Trophoblast cell (in vitro differentiated cells and primary cell): ENCODE data around the gene C6orf141.

Experiments
- DNase-seq, 2 donors: peaks; one replicate each; pipeline ENCODE4 v3.0.0-alpha.2; 2016
- H2AFZ ChIP-seq: 2 replicates; pipeline ENCODE4 v1.6.1; 2013; ENCODE audit warnings: low read length, moderate library complexity, mild to moderate bottlenecking; ENCODE audit not compliant: insufficient read depth, poor library complexity
- H2AK5ac ChIP-seq: 2 replicates; pipeline ENCODE4 v1.6.1; 2013; ENCODE audit warnings: mild to moderate bottlenecking, low read length
- H2BK120ac ChIP-seq: 2 replicates; pipeline ENCODE4 v1.6.1; 2013; ENCODE audit warnings: low read length, mild to moderate bottlenecking, moderate library complexity; ENCODE audit not compliant: insufficient read depth, poor library complexity
- H2BK12ac ChIP-seq: 2 replicates; pipeline ENCODE4 v1.6.1; 2013; ENCODE audit warnings: mild to moderate bottlenecking, low read length, moderate library complexity
- H2BK5ac ChIP-seq: 2 replicates; pipeline ENCODE4 v1.6.1; 2013; ENCODE audit warnings: low read length, low read depth, moderate library complexity, mild to moderate bottlenecking; ENCODE audit not compliant: poor library complexity
- H3K14ac ChIP-seq: 2 replicates; pipeline ENCODE4 v1.6.1; 2013; ENCODE audit warnings: mild to moderate bottlenecking, low read length
- H3K18ac ChIP-seq: 2 replicates; pipeline ENCODE4 v1.6.1; 2013; ENCODE audit warnings: mild to moderate bottlenecking, low read length
- H3K23ac ChIP-seq: 2 replicates; pipeline ENCODE4 v1.6.1; 2013; ENCODE audit warnings: low read length
- H3K27ac ChIP-seq: 2 replicates; pipeline ENCODE4 v1.5.1; 2013; ENCODE audit warnings: low read depth, mild to moderate bottlenecking, inconsistent platforms, low read length, moderate library complexity
- H3K27me3 ChIP-seq: 2 replicates; pipeline ENCODE4 v1.6.1; 2013; ENCODE audit warnings: inconsistent platforms, mild to moderate bottlenecking, low read length, moderate library complexity; ENCODE audit not compliant: insufficient read depth
- H3K36me3 ChIP-seq, 2 experiments: 1 replicate in 1 of 2; 2 replicates in 1 of 2; pipeline ENCODE4 v1.6.1; 2013; ENCODE audit warnings: low read length in 2 of 2, mild to moderate bottlenecking in 2 of 2, moderate library complexity in 1 of 2; ENCODE audit not compliant: insufficient read depth in 2 of 2, control insufficient read depth in 1 of 2
- H3K4ac ChIP-seq: 2 replicates; pipeline ENCODE4 v1.6.1; 2013; ENCODE audit warnings: low read depth, mild to moderate bottlenecking, low read length, moderate library complexity
- H3K4me1 ChIP-seq, 2 experiments: 1 replicate in 1 of 2; 2 replicates in 1 of 2; pipeline ENCODE4 v1.6.1; 2013; ENCODE audit warnings: low read length in 2 of 2, mild to moderate bottlenecking in 2 of 2, moderate library complexity in 1 of 2; ENCODE audit not compliant: insufficient read depth in 2 of 2, control insufficient read depth in 1 of 2
- H3K4me2 ChIP-seq: 2 replicates; pipeline ENCODE4 v1.6.1; 2013; ENCODE audit warnings: inconsistent platforms, mild to moderate bottlenecking, low read length, moderate library complexity
- H3K4me3 ChIP-seq: 2 replicates; pipeline ENCODE4 v1.5.1; 2013; ENCODE audit warnings: mild to moderate bottlenecking, low read depth, low read length, inconsistent platforms
- H3K79me1 ChIP-seq: one replicate; pipeline ENCODE4 v1.6.1; 2013; ENCODE audit warnings: low read length
- H3K79me2 ChIP-seq: 2 replicates; pipeline ENCODE4 v1.6.1; 2013; ENCODE audit warnings: low read length, mild to moderate bottlenecking; ENCODE audit not compliant: control insufficient read depth, insufficient read depth, poor library complexity
- H3K9ac ChIP-seq: 2 replicates; pipeline ENCODE4 v1.6.1; 2013; ENCODE audit warnings: mild to moderate bottlenecking, low read length
- H3K9me3 ChIP-seq: 2 replicates; pipeline ENCODE4 v1.6.1; 2013; ENCODE audit warnings: low read depth, mild to moderate bottlenecking, control low read depth, inconsistent platforms, low read length; ENCODE audit not compliant: insufficient read depth
- H4K12ac ChIP-seq: 2 replicates; pipeline ENCODE4 v1.6.1; 2013; ENCODE audit warnings: low read depth, mild to moderate bottlenecking, low read length, moderate library complexity
- H4K8ac ChIP-seq: 2 replicates; pipeline ENCODE4 v1.6.1; 2013; ENCODE audit warnings: low read depth, mild to moderate bottlenecking, low read length, moderate library complexity
- H4K91ac ChIP-seq: one replicate; pipeline ENCODE4 v1.6.1; 2013; ENCODE audit warnings: low read depth, mild to moderate bottlenecking, low read length, moderate library complexity
- WGBS: extraction: QIAGEN DNeasy Blood & Tissue Kit; methylation state at CpG from one replicate; pipeline ENCODE4 v1.1.7; 2013; ENCODE audit warnings: missing lambda C conversion rate; ENCODE audit not compliant: insufficient read length, insufficient coverage; ENCODE audit errors: extremely low coverage; 5-methylcytosine and 5-hydroxymethylcytosine counted together

The C6orf141 gene

GRCh38 chr6:49517919-49518318, 32.5 kb upstream of the C6orf141 start:
- Histone ChIP-seq H2BK120ac (no peak overlapping the region), H3K36me3 (no peaks in the 10 kb centered on the region), H3K14ac (no peak overlapping the region), H2BK12ac (no peak overlapping the region), H4K8ac (no peak overlapping the region), H3K4ac (no peak overlapping the region), H3K18ac (no peak overlapping the region), H3K4me2 (no peak overlapping the region), H3K27me3 (no peaks in the 10 kb centered on the region), H4K12ac (no peak overlapping the region), H3K79me2 (no peaks in the 10 kb centered on the region), H4K91ac (no peak overlapping the region), H2BK5ac (no peak overlapping the region), H3K9ac (no peak overlapping the region), H3K4me3 (no peak overlapping the region), H3K4me1 (no peaks in the 10 kb centered on the region), H2AK5ac (no peak overlapping the region), H3K27ac (no peak overlapping the region), H3K23ac (no peak overlapping the region), H2AFZ (no peak overlapping the region), H3K9me3 (no peaks in the 10 kb centered on the region), H3K79me1 (no peaks in the 10 kb centered on the region)
- DNase-seq, result no peak
- no CpG with 5 or more reads among the region's 2 CpGs for WGBS

DNA sequence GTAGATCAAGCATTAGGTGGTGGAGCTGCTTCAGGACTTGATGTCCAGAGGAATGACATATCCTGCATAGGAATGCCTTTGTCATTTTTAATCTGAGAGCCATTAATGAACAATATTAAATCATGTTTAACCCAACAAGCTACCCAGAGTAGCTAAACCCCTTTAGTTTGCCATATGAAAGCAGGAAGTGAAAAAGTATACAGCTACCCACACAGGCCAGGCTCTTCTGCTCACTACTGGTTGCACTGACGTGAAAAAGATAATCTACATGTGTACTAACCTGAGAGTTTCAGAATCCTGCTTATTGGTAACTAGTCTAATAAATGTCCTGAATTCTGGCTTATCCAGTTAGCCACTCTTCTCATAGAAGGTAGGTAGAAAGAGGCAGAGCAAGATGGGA, 30.8 kb upstream of the C6orf141 start:
- Histone ChIP-seq H3K4me1 (no peaks in the 10 kb centered on the region), H4K91ac (no peak overlapping the region), H3K9ac (no peak overlapping the region), H2BK5ac (no peak overlapping the region), H3K9me3 (no peaks in the 10 kb centered on the region), H3K23ac (no peak overlapping the region), H3K27me3 (no peaks in the 10 kb centered on the region), H4K12ac (no peak overlapping the region), H3K18ac (no peak overlapping the region), H2AK5ac (no peak overlapping the region), H3K14ac (no peak overlapping the region), H2BK120ac (no peak overlapping the region), H3K79me2 (no peaks in the 10 kb centered on the region), H3K79me1 (no peaks in the 10 kb centered on the region), H3K36me3 (no peaks in the 10 kb centered on the region), H4K8ac (no peak overlapping the region), H3K4me3 (no peak overlapping the region), H3K4me2 (no peak overlapping the region), H3K27ac (no peak overlapping the region), H2BK12ac (no peak overlapping the region), H2AFZ (no peak overlapping the region), H3K4ac (no peak overlapping the region)
- WGBS, result no CpG with 5 or more reads among the region's 1 CpG
- DNase-seq, result no peak

DNA sequence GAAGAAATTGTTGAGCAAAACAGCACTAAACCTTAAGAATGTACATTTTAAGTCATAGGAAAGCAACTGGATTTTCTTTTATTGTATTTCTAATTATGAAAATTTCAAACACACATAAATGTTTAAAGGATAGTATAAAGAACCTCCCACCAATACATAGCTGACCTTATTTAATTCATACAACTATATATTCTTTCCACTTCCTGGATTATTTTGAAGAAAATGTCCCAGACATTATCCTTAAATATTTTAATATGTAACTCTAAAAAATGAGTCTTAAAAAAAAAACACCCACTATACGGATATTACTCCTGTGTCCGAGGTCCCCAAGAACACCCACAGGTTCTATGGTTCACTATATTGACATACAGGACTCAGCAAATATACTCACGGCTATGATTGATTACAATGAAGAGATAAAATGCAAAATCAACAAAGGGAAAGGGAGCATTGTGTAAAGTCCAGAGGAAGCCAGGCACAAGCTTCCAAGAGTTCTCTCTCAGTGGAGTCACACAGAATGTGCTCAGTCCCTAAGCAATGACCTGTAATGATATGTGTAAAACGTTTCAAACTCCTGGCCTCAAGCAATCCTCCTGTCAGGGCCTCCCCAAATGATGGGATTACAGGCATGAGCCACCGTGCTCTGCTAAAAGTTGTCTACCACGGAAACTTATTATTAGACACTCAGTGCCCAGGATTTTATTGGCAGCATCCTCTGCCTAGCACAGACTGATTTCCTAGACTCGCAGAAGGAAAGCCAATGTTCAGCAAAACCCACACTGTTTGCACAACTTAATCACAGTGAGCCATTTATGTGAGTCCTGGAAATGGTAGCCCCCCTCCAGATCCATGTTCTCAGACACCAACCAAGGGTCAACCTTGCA, 27.5 kb upstream of the C6orf141 start:
- Histone ChIP-seq H2BK5ac (no peak overlapping the region), H2AFZ (no peak overlapping the region), H3K9me3 (no peaks in the 10 kb centered on the region), H3K27me3 (no peaks in the 10 kb centered on the region), H3K4me3 (no peak overlapping the region), H3K4ac (no peak overlapping the region), H3K36me3 (no peaks in the 10 kb centered on the region), H2BK120ac (no peak overlapping the region), H4K8ac (no peak overlapping the region), H3K18ac (no peak overlapping the region), H2AK5ac (no peak overlapping the region), H3K79me1 (no peaks in the 10 kb centered on the region), H3K14ac (no peak overlapping the region), H2BK12ac (no peak overlapping the region), H3K4me2 (no peak overlapping the region), H3K4me1 (no peaks in the 10 kb centered on the region), H3K9ac (no peak overlapping the region), H3K27ac (no peak overlapping the region), H4K12ac (no peak overlapping the region), H3K23ac (no peak overlapping the region), H3K79me2 (no peaks in the 10 kb centered on the region), H4K91ac (no peak overlapping the region)
- no CpG with 5 or more reads among the region's 7 CpGs for WGBS
- DNase-seq, result no peak

GRCh38 chr6:49523901-49524300, 26.6 kb upstream of the C6orf141 start:
- no peak overlapping the region for H3K4me2 ChIP-seq
- no peak overlapping the region for H4K91ac ChIP-seq
- H2AK5ac ChIP-seq, result no peak overlapping the region
- H4K8ac ChIP-seq, result no peak overlapping the region
- H3K27ac ChIP-seq, result no peak overlapping the region
- no CpG with 5 or more reads among the region's 1 CpG for WGBS
- H2BK120ac ChIP-seq, result no peak overlapping the region
- H4K12ac ChIP-seq, result no peak overlapping the region
- no peak for DNase-seq
- no peak overlapping the region for H3K9ac ChIP-seq
- H3K79me2 ChIP-seq, result no peaks in the 10 kb centered on the region
- H2BK5ac ChIP-seq, result no peak overlapping the region
- H3K14ac ChIP-seq, result no peak overlapping the region
- H3K4me1 ChIP-seq, result no peaks in the 10 kb centered on the region
- no peak overlapping the region for H2BK12ac ChIP-seq
- no peaks in the 10 kb centered on the region for H3K79me1 ChIP-seq
- H3K4me3 ChIP-seq, result no peak overlapping the region
- no peak overlapping the region for H2AFZ ChIP-seq
- no peak overlapping the region for H3K23ac ChIP-seq
- no peaks in the 10 kb centered on the region for H3K36me3 ChIP-seq
- H3K4ac ChIP-seq, result no peak overlapping the region
- H3K18ac ChIP-seq, result no peak overlapping the region
- no peaks in the 10 kb centered on the region for H3K27me3 ChIP-seq
- no peaks in the 10 kb centered on the region for H3K9me3 ChIP-seq
